HFF-Myc (cell line): Measurements from ENCODE around the gene RBFOX2.

Experiments used
- DNase-seq: peaks from one replicate; pipeline ENCODE4 v3.0.0-alpha.2; 2011; ENCODE audit warnings: low read depth; ENCODE audit errors: extremely low read depth
- H3K4me3 ChIP-seq: replicated peaks from 2 replicates; pipeline ENCODE4 v1.5.1; 2011; ENCODE audit warnings: low read depth, mild to moderate bottlenecking, control low read depth, low read length
- TF ChIP-seq, protein P1 (sequence below): IDR thresholded peaks from 2 replicates; pipeline ENCODE4 v1.5.1; 2012; ENCODE audit warnings: mild to moderate bottlenecking, low read depth, low read length, control low read depth; ENCODE audit errors: missing control alignments

RBFOX2 gene

DNA sequence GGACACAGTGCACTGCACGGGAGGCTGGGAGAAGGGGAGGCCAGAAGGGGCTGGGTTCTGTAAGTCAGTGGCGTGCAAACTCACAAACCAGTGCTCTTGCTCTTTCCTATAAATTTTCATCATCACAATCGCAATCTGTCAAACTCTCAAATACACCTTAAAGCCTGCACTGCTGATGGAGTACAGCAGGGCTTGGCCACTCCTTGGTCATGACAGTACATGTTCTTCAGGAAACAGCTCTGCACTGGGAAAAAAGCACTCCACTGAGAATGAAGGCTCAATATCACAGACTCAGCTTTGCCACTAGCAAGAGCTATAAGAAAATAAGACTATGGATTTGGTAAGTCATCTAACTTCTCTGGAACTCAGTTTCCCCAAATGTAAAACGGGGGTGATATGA, 111.0 kb downstream of the RBFOX2 start:
- TF ChIP-seq, protein P1, sequence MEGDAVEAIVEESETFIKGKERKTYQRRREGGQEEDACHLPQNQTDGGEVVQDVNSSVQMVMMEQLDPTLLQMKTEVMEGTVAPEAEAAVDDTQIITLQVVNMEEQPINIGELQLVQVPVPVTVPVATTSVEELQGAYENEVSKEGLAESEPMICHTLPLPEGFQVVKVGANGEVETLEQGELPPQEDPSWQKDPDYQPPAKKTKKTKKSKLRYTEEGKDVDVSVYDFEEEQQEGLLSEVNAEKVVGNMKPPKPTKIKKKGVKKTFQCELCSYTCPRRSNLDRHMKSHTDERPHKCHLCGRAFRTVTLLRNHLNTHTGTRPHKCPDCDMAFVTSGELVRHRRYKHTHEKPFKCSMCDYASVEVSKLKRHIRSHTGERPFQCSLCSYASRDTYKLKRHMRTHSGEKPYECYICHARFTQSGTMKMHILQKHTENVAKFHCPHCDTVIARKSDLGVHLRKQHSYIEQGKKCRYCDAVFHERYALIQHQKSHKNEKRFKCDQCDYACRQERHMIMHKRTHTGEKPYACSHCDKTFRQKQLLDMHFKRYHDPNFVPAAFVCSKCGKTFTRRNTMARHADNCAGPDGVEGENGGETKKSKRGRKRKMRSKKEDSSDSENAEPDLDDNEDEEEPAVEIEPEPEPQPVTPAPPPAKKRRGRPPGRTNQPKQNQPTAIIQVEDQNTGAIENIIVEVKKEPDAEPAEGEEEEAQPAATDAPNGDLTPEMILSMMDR: no peak
- H3K4me3 ChIP-seq: no peak overlapping the region
- no peak for DNase-seq

DNA sequence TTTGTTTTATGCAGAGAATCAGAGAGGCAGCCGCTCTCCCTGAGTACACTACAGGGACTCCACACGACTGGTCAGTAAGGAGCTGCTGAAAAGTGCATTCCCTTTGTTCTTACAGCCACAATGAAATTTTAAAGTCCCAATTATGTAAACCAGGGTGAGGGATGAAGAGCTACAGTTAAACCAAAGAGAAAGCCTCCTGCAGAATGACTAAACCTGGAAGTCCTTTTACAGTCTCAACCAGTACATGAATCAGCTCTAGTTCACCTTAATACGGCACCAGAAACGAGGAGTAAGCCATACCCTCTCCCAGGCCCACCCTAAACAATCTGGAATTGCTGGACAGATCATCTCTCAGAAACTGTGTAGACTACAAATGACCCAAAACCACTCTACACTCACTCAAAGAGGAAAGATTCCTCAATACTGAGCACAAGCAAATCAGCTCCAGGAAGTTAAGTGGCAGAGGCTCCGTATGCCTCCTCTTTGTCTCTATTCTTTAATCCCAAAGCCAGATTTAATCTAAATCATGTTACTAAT, 113.1 kb downstream of the RBFOX2 start:
- TF ChIP-seq, protein P1: no peak
- H3K4me3 ChIP-seq: peak overlapping the region; percentile 26
- no peak for DNase-seq

DNA sequence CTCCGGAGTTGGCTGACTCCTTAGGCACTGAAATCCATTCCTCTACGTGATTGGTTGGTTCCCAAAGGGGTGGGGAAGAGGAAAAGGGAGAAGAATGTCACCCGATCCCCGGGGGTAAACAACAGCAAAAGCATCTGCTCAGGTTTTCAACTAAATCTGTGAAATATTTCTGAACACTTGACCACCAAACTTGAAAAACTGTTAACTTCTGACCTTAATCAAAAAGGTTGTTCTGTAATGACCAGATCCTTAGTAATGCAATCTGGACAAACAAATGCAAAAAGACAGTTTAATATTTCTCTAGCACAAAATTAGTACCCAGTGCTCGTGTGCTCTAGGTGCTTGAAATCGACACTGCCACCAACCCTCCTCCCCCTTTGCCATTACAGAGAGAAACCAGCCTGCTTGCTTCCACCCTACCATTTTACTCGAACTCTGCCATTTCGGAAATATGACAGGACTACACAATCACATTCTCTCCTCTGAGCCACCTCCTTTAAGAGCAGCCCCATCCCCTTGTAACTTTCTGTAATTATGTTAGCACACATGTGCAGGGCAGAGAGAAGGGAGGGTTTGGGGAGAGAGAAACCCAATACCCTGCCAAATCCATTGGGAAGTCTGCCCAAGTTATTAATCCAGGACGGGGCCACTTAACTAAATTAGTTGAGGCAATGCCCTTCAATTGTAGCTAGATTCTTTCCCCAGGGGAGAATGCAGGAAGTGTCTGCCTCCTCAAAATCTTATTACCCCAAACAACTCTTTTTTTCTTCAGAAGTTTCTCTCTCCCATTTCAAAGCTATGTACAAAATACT, 113.8 kb downstream of the RBFOX2 start:
- peak; percentile 91 for DNase-seq
- TF ChIP-seq, protein P1: no peak
- H3K4me3 ChIP-seq: peak overlapping the region; percentile 26

DNA sequence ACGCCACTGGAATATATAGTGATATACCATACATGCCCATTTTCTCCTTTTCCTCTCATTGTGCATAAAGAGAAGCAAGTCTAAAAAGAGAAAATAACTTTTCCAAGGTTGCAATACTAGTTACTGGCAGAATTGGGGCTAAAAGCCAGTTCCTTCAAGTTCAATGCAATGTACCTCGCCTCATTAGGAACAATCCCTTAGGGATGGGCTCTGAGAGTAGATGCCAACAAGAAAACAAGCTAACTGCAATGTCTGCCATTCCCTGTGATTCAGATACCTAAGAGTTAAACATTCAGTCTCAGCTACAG, 114.3 kb downstream of the RBFOX2 start:
- TF ChIP-seq, protein P1: no peak
- DNase-seq: no peak
- H3K4me3 ChIP-seq: no peak overlapping the region; the same call in 1 of the 2 replicates

DNA sequence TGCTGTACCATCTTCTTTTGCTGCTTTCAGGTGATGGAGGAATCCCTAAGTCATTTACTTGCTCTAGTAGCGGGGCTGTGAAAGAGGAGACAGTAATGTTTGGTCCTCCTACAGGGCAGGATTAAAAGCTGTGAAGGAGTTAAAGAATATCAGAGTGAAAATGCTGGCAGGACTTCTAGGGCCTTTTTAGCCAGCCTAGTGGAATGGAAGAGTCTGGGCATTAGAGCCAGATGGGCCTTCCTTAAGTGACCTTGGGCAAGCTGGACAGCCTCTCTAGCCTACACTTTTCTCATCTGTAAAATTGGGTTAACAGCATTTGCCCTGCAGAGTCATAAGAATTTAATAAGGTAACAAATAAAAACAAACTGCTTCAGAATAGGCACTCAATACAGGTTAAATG, 114.7 kb downstream of the RBFOX2 start:
- TF ChIP-seq, protein P1: no peak
- no peak overlapping the region; the same call in 1 of the 2 replicates for H3K4me3 ChIP-seq
- no peak for DNase-seq

DNA sequence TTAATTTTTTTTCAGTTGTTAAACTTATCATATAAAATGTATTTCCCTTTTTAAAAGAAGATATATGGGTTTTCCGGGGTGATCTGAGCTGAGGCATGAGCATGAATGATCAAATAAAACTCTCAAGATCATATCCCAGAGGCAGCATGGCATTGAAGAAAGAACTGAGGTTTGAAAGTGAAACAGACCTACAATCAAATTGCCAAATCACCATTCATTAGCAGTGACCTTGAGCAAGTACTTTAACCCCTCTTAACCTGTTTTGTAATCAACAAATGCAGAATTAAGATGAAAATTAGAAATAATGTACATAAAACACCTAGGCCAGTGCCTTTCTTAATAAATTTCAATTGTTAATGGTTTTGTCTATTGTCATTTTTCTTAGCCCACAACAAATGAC, 116.0 kb downstream of the RBFOX2 start:
- no peak overlapping the region for H3K4me3 ChIP-seq
- TF ChIP-seq, protein P1: no peak
- no peak for DNase-seq
